GM23248 (cell line): ENCODE data around the gene USP31. TPM values are rescaled to one million over a fixed set of nuclear protein-coding genes. Genes with fewer than 3 reads are reported as not detected.

Source experiments
- DNase-seq: peaks from one replicate; pipeline ENCODE4 v3.0.0-alpha.2; 2015
- H2AFZ ChIP-seq: fragments of 200-600 bp; sonication (generic); 2 replicates; pipeline ENCODE4 v1.6.1; 2016; ENCODE audit warnings: antibody characterized with exemption
- H3F3A ChIP-seq: fragments of 200-600 bp; sonication (generic); 2 replicates; pipeline ENCODE4 v1.6.1; 2016; ENCODE audit warnings: mild to moderate bottlenecking, antibody characterized with exemption, mixed run types; ENCODE audit not compliant: insufficient read depth
- H3K27ac ChIP-seq: fragments of 200-600 bp; sonication (generic); 2 replicates; pipeline ENCODE4 v1.5.1; 2016; ENCODE audit warnings: mild to moderate bottlenecking
- H3K27me3 ChIP-seq: fragments of 200-600 bp; sonication (generic); replicated peaks from 2 replicates; pipeline ENCODE4 v1.6.1; 2016; ENCODE audit warnings: mild to moderate bottlenecking; ENCODE audit not compliant: insufficient read depth
- H3K36me3 ChIP-seq: fragments of 200-600 bp; sonication (generic); 2 replicates; pipeline ENCODE4 v1.6.1; 2016; ENCODE audit warnings: low read depth, mild to moderate bottlenecking
- H3K4me1 ChIP-seq: fragments of 200-600 bp; sonication (generic); 2 replicates; pipeline ENCODE4 v1.6.1; 2016; ENCODE audit warnings: mild to moderate bottlenecking; ENCODE audit not compliant: insufficient read depth
- H3K4me2 ChIP-seq: fragments of 200-600 bp; sonication (generic); one replicate; pipeline ENCODE4 v1.6.1; 2016; ENCODE audit warnings: mild to moderate bottlenecking; ENCODE audit not compliant: unreplicated experiment
- H3K4me3 ChIP-seq: fragments of 200-600 bp; sonication (generic); 2 replicates; pipeline ENCODE4 v1.5.1; 2016; ENCODE audit warnings: mild to moderate bottlenecking
- H3K79me2 ChIP-seq: fragments of 200-600 bp; sonication (generic); 2 replicates; pipeline ENCODE4 v1.6.1; 2016; ENCODE audit warnings: mild to moderate bottlenecking; ENCODE audit not compliant: insufficient read depth
- H3K9ac ChIP-seq: fragments of 200-600 bp; sonication (generic); 2 replicates; pipeline ENCODE4 v1.6.1; 2016; ENCODE audit warnings: mild to moderate bottlenecking
- H3K9me2 ChIP-seq: fragments of 200-600 bp; sonication (generic); 2 replicates; pipeline ENCODE4 v1.6.1; 2016; ENCODE audit warnings: mixed run types, mild to moderate bottlenecking, moderate library complexity; ENCODE audit not compliant: insufficient read depth
- H3K9me3 ChIP-seq: fragments of 200-600 bp; sonication (generic); one replicate; pipeline ENCODE4 v1.6.1; 2017; ENCODE audit warnings: low read depth
- H4K20me1 ChIP-seq: fragments of 200-600 bp; sonication (generic); 2 replicates; pipeline ENCODE4 v1.6.0; 2016; ENCODE audit not compliant: insufficient read depth
- EZH2 ChIP-seq: fragments of 200-600 bp; sonication (generic); IDR thresholded peaks from 2 replicates; pipeline ENCODE4 v1.6.1; 2018; ENCODE audit warnings: antibody characterized with exemption, mild to moderate bottlenecking; ENCODE audit not compliant: insufficient read depth, poor library complexity, severe bottlenecking
- EZH2phosphoT487 ChIP-seq: fragments of 200-600 bp; sonication (generic); IDR thresholded peaks from 2 replicates; pipeline ENCODE4 v1.6.1; 2018; ENCODE audit warnings: antibody characterized with exemption, moderate library complexity, mild to moderate bottlenecking, low read depth; ENCODE audit not compliant: insufficient read depth
- WGBS, 2 experiments: methylation state at CpG; one replicate each; pipeline ENCODE4 v1.1.6; 2015 to 2017; ENCODE audit warnings: low lambda C conversion rate in 2 of 2, low coverage in 1 of 2; ENCODE audit errors: missing lambda C conversion rate in 2 of 2; 5-methylcytosine and 5-hydroxymethylcytosine counted together
- in situ Hi-C: fragments of 300-500 bp; cut with MboI; formaldehyde crosslinking; loops from 2 replicates; pipeline ENCODE4 v1.15.0; 2020
- polyA plus RNA-seq: library from polyadenylated mRNA; unstranded; fragments of >200 nt; fragmentation: Nextera tagmentation; extraction: Ambion mirVana; gene quantifications from 2 replicates; pipeline ENCODE4 v1.2.1, GENCODE V29; 2016
- total RNA-seq: library from RNA; depleted of rRNA; stranded (reverse); fragments of >200 nt; shearing (Covaris generic); gene quantifications from 2 replicates; pipeline ENCODE4 v1.2.3, GENCODE V29; 2014

The USP31 gene
- total and polyA plus RNA-seq, 2 experiments from 2014 or later = 0.88 to 6.6 TPM

DNA sequence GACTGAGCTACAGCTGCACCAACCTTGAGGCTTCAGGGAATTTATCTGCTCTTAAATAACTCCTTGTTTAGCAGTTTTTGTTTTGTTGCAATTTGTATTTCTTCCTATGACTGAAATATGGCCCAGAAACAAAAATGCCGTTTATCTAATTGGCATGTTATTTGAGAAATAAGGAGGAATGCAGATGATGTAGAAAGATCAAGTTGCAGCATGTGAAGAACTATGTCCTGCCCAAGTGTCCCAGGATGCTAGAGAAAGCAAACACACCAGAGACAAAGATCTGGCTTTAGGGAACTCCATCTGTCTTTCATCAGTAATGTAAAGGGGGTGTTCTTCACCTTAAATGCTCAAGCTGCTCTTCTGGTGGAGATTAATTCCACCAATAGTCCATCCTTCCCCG is 29.7 kb downstream of the USP31 start:
- H3K27ac ChIP-seq = peak overlapping the region; percentile 55
- H4K20me1 ChIP-seq = no peaks in the 10 kb centered on the region
- peaks cover 23% of the 10 kb centered on the region for H3F3A ChIP-seq
- H3K27me3 ChIP-seq = no peaks in the 10 kb centered on the region
- no peak overlapping the region for H2AFZ ChIP-seq
- no peak overlapping the region for H3K4me2 ChIP-seq
- H3K79me2 ChIP-seq = peaks cover 95% of the 10 kb centered on the region
- WGBS, 2 experiments = 10 to 12% methylated on average over 2 of the region's 2 CpGs
- H3K36me3 ChIP-seq = no peaks in the 10 kb centered on the region
- H3K4me1 ChIP-seq = peaks cover 43% of the 10 kb centered on the region
- H3K9me2 ChIP-seq = no peaks in the 10 kb centered on the region
- no peaks in the 10 kb centered on the region for H3K9me3 ChIP-seq
- TF ChIP-seq EZH2 = no peak
- TF ChIP-seq EZH2phosphoT487 = no peak
- H3K9ac ChIP-seq = no peak overlapping the region
- in situ Hi-C loops = no loop called here
- no peak overlapping the region for H3K4me3 ChIP-seq
- peak; percentile 48 for DNase-seq

DNA sequence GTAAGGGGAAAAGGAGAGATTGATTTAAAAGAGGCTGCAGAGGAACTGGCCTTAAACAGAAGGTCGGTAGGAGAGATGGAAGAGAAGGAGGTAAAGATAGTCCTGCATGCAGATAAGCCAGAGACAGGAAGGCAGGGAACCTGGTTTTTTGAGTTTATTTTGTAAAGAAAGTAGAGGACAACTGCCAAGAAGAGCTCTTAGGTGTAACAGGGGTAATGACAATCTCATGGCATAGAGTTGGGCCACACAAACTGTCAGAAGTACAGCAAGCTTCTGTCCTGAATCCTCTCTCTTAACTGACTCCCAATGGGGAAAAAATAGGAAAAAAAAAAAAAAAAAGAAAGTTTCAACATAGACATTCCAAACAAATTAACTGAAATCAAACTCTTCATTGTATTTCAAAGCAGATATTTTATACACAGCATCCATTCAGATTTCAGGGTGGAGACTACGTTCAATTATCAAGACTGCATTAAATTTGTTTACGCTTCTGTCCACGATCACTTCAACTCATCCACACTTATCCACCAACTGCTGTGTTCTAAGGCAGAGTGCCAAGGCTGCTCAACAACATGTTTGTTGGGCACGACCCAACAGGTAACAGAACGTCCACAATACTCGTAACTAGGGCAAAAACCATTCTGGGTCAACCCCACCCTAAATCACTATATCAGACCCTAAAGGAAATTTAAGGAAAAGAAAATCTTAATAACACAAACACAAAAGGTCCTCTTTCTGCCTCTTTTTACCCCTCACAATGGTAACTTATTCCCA is 34.9 kb downstream of the USP31 start:
- no peaks in the 10 kb centered on the region for H4K20me1 ChIP-seq
- no peak overlapping the region for H3K27ac ChIP-seq
- H3K27me3 ChIP-seq = no peaks in the 10 kb centered on the region
- no peaks in the 10 kb centered on the region for H3K9me3 ChIP-seq
- 93 to 95% methylated on average over 7 of the region's 7 CpGs for WGBS, 2 experiments
- no peak overlapping the region for H3K4me2 ChIP-seq
- H3K4me1 ChIP-seq = peaks cover 9% of the 10 kb centered on the region
- no peaks in the 10 kb centered on the region for H3K9me2 ChIP-seq
- peaks cover 81% of the 10 kb centered on the region for H3K79me2 ChIP-seq
- in situ Hi-C loops = no loop called here
- no peaks in the 10 kb centered on the region for H3K36me3 ChIP-seq
- H3K9ac ChIP-seq = no peak overlapping the region
- no peak overlapping the region for H3K4me3 ChIP-seq
- no peak overlapping the region for H2AFZ ChIP-seq
- H3F3A ChIP-seq = 0 out of 2 replicates have a peak, but pooled peaks cover 1% of the 10 kb centered on the region
- TF ChIP-seq EZH2 (no peak), EZH2phosphoT487 (no peak)
- no peak for DNase-seq

DNA sequence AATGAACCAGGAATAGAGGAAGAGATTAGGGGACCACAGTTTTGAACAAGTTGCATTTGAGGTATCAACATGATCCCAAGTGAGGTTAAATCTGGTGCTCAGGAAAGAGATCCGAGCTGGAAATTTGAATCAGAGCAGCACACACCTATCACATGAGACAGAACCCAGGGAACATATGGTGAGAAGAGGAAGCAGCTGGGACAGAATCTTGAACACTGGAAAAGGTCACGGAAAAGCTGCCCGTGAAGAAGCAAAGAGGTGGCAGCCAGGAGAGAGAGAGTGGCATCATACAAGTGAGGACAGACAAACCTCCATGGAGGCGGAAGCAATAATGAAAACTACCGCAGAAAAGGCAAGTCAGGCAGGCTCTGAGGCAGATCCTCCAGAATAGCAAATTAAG is 36.1 kb downstream of the USP31 start:
- Histone ChIP-seq H3K27me3 (no peaks in the 10 kb centered on the region), H3K4me1 (0 out of 2 replicates have a peak, but pooled peaks cover 3% of the 10 kb centered on the region), H3K36me3 (no peaks in the 10 kb centered on the region), H3K9ac (no peak overlapping the region), H3K4me2 (no peak overlapping the region), H3K9me2 (no peaks in the 10 kb centered on the region), H2AFZ (no peak overlapping the region), H4K20me1 (no peaks in the 10 kb centered on the region), H3K9me3 (no peaks in the 10 kb centered on the region), H3K27ac (no peak overlapping the region), H3K79me2 (peaks cover 77% of the 10 kb centered on the region), H3F3A (no peaks in the 10 kb centered on the region), H3K4me3 (no peak overlapping the region)
- DNase-seq = no peak
- WGBS, 2 experiments = 91 to 93% methylated on average over 5 of the region's 5 CpGs
- TF ChIP-seq EZH2 (no peak), EZH2phosphoT487 (no peak)
- in situ Hi-C loops = no loop called here

DNA sequence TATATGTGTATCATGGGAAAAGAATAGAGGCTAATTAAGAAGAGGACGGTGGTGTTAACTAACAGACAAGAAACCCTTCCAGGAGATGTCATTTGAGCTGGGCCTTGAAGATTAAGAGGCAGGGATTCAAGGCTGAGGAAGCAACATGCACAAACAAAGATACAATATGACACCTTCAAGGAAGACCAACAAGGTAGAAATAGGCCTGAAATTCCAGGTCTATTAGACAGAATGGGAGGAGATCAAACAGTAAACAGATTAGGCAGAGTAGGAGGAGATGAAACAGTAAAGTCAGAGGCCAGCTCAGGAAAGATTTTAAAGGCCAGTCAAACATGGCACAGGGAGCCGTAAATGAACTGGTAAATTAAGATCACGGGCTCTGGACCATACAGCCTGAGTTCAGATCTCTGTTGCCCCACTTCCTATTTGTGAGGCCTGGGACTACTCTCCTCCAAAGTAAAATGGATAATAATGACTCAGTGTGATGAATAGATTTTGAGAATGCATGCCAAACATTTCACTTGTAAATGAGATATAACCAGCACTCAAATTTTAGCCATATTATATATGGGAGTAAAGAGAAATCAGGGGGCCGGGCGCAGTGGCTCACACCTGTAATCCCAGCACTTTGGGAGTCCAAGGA is 38.9 kb downstream of the USP31 start:
- peaks cover 50% of the 10 kb centered on the region for H3K79me2 ChIP-seq

More for the DNA sequence above, 38.9 kb downstream of the USP31 start:
- DNase-seq = peak; percentile 29
- Histone ChIP-seq H3K4me3 (no peak overlapping the region), H4K20me1 (no peaks in the 10 kb centered on the region), H3K4me2 (no peak overlapping the region), H3K9me2 (no peaks in the 10 kb centered on the region), H3K9me3 (no peaks in the 10 kb centered on the region), H3K27ac (no peak overlapping the region), H2AFZ (no peak overlapping the region), H3K9ac (no peak overlapping the region), H3K36me3 (peaks cover 3% of the 10 kb centered on the region; the same call in 1 of the 2 replicates), H3K4me1 (no peaks in the 10 kb centered on the region), H3K27me3 (no peaks in the 10 kb centered on the region), H3F3A (no peaks in the 10 kb centered on the region)
- in situ Hi-C loops = no loop called here
- 95 to 96% methylated on average over 5 of the region's 5 CpGs for WGBS, 2 experiments
- no peak for TF ChIP-seq EZH2phosphoT487
- TF ChIP-seq EZH2 = no peak
